Esophagus muscularis mucosa (tissue), 4 donors: ENCODE measurements around the gene NCKAP1. TPM values are rescaled to one million over a fixed set of nuclear protein-coding genes. Genes with fewer than 3 reads are reported as not detected.

Experiments
- DNase-seq: peaks from one replicate; pipeline ENCODE4 v3.0.0-alpha.2; 2017; ENCODE audit errors: extremely low spot score
- H3K27ac ChIP-seq, 4 donors: fragments of 200-600 bp; sonication (generic); replicated peaks in 1 of 4; 1 replicate in 3 of 4; 2 replicates in 1 of 4; pipeline ENCODE4 v1.5.1; 2016 to 2019; ENCODE audit warnings: mild to moderate bottlenecking in 1 of 4
- H3K27me3 ChIP-seq, 4 donors: fragments of 200-600 bp; sonication (generic); one replicate each; pipeline versions ENCODE4 v1.5.1 to v1.6.0; 2016 to 2019
- H3K36me3 ChIP-seq, 4 donors: fragments of 200-600 bp; sonication (generic); one replicate each; pipeline ENCODE4 v1.5.1; 2016 to 2019
- H3K4me1 ChIP-seq, 4 donors: fragments of 200-600 bp; sonication (generic); one replicate each; pipeline ENCODE4 v1.5.1; 2016 to 2019
- H3K4me3 ChIP-seq, 4 donors: fragments of 200-600 bp; sonication (generic); 1 replicate in 2 of 4; 2 replicates in 2 of 4; pipeline ENCODE4 v1.5.1; 2016 to 2019; ENCODE audit warnings: mild to moderate bottlenecking in 4 of 4, moderate library complexity in 1 of 4
- H3K9me3 ChIP-seq, 4 donors: fragments of 200-600 bp; sonication (generic); 1 replicate in 3 of 4; 2 replicates in 1 of 4; pipeline ENCODE4 v1.5.1; 2016 to 2019
- CTCF ChIP-seq, 3 experiments: fragments of 200-600 bp in 2 of 3; fragments of 450-650 bp in 1 of 3; sonication (generic) in 2 of 3; IDR thresholded peaks; one replicate each; pipeline ENCODE4 v1.5.1; 2017 to 2019; ENCODE audit warnings: antibody characterized with exemption in 3 of 3, mild to moderate bottlenecking in 2 of 3, moderate library complexity in 1 of 3
- EP300 ChIP-seq: sonication (generic); formaldehyde crosslinking; IDR thresholded peaks from one replicate; pipeline ENCODE4 v1.6.1; 2017; ENCODE audit warnings: antibody characterized with exemption
- POLR2A ChIP-seq: fragments of 450-650 bp; IDR thresholded peaks from one replicate; pipeline ENCODE4 v1.6.1; 2017; ENCODE audit warnings: antibody characterized with exemption, moderate library complexity, mild to moderate bottlenecking, low read depth
- POLR2AphosphoS5 ChIP-seq, 2 donors: sonication (generic); formaldehyde crosslinking; IDR thresholded peaks; one replicate each; pipeline ENCODE4 v1.6.1; 2017; ENCODE audit warnings: antibody characterized with exemption in 2 of 2
- WGBS: methylation state at CpG from one replicate; pipeline ENCODE4 v1.1.5; 2018; 5-methylcytosine and 5-hydroxymethylcytosine counted together
- intact Hi-C: fragments of 100-400 bp; cut with DNase I; formaldehyde crosslinking; loops from one replicate; pipeline ENCODE4 v1.15.1; 2023
- total RNA-seq, 4 donors: library from RNA; depleted of rRNA; stranded (reverse); fragments of >200 nt; gene quantifications; one replicate each; pipeline versions ENCODE4 v1.1.0 to v1.2.1, GENCODE V29; 2016

NCKAP1 gene
- total RNA-seq, 4 donors from 2014 or later = 210 to 288 (median 249) TPM

DNA sequence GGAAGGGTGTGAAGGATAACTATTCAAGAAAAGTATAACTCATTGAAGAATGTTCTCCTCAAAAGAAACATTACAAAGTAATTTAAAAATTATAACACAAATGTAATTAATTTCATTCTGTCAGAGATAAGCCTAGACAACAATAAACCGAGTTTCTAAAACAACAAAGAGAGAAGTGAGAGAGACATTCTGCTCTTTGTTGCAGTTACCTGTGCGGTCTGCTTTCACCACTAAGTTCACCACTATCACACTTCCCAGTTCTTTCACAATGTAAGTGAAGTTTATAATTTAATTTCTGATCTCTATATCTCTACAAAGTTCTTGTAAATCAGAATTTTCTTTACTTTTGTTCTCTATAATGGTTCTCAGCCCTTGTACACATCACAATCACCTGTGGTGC lies 95.5 kb downstream of the NCKAP1 start:
- H3K36me3 ChIP-seq = peaks cover 0 to 44% (median 29%) of the 10 kb centered on the region in 4 donors
- no peaks in the 10 kb centered on the region for H3K9me3 ChIP-seq
- no peak overlapping the region for H3K27ac ChIP-seq
- intact Hi-C loops = no loop called here
- H3K4me1 ChIP-seq = peaks cover 9 to 16% (median 11%) of the 10 kb centered on the region in 4 donors
- no peak for DNase-seq
- WGBS = 82% methylated on average over 2 of the region's 2 CpGs
- no peak overlapping the region for H3K4me3 ChIP-seq
- H3K27me3 ChIP-seq = no peaks in the 10 kb centered on the region
- TF ChIP-seq EP300 (no peak), POLR2AphosphoS5 (IDR thresholded peaks at IDR 0.05) (no peak), CTCF (IDR thresholded peaks at IDR 0.05) (no peak), POLR2A (no peak)

GRCh38 chr2:182941919-182942318 lies 96.3 kb downstream of the NCKAP1 start:
- H3K27me3 ChIP-seq = no peaks in the 10 kb centered on the region
- TF ChIP-seq POLR2A (no peak), EP300 (no peak), POLR2AphosphoS5 (IDR thresholded peaks at IDR 0.05) (no peak), CTCF (IDR thresholded peaks at IDR 0.05) (no peak)
- H3K4me1 ChIP-seq = peaks cover 4 to 13% (median 8%) of the 10 kb centered on the region in 4 donors
- no peak for DNase-seq
- no peaks in the 10 kb centered on the region for H3K9me3 ChIP-seq
- intact Hi-C loops = no loop called here
- H3K4me3 ChIP-seq = no peak overlapping the region
- no peak overlapping the region for H3K27ac ChIP-seq
- WGBS = 64% methylated on average over 1 of the region's 1 CpG
- H3K36me3 ChIP-seq = peaks cover 0 to 52% (median 29%) of the 10 kb centered on the region in 4 donors

- no peak overlapping the region for H3K4me3 ChIP-seq
- TF ChIP-seq CTCF (IDR thresholded peaks at IDR 0.05) (no peak), POLR2A (no peak), EP300 (no peak), POLR2AphosphoS5 (IDR thresholded peaks at IDR 0.05) (no peak)
- no peak for DNase-seq
- WGBS = 74% methylated on average over 2 of the region's 2 CpGs
- no peaks in the 10 kb centered on the region for H3K9me3 ChIP-seq
- intact Hi-C loops = no loop called here
- peaks cover 0 to 9% (median 2%) of the 10 kb centered on the region in 4 donors for H3K4me1 ChIP-seq
- H3K36me3 ChIP-seq = peaks cover 0 to 58% (median 32%) of the 10 kb centered on the region in 4 donors
- no peak overlapping the region for H3K27ac ChIP-seq
- no peaks in the 10 kb centered on the region for H3K27me3 ChIP-seq
Observed at GRCh38 chr2:182941121-182941722, 97.0 kb downstream of the NCKAP1 start.

- intact Hi-C loops = loop anchor here (10.0 kb wide), 1 partner anchor 47 kb away; no protein-coding TSS in a partner anchor
- Histone ChIP-seq H3K9me3 (no peaks in the 10 kb centered on the region), H3K27ac (no peak overlapping the region), H3K27me3 (no peaks in the 10 kb centered on the region), H3K4me1 (peaks cover 0 to 9% (median 2%) of the 10 kb centered on the region in 4 donors), H3K4me3 (no peak overlapping the region), H3K36me3 (peaks cover 10 to 83% (median 49%) of the 10 kb centered on the region in 4 donors)
- no peak for DNase-seq
- 90% methylated on average over 3 of the region's 3 CpGs for WGBS
- TF ChIP-seq POLR2A (no peak), EP300 (no peak), CTCF (IDR thresholded peaks at IDR 0.05) (no peak), POLR2AphosphoS5 (IDR thresholded peaks at IDR 0.05) (no peak)
Observed at GRCh38 chr2:182937870-182938269, 100.4 kb downstream of the NCKAP1 start.

- Histone ChIP-seq H3K27me3 (no peaks in the 10 kb centered on the region), H3K36me3 (peaks cover 10 to 86% (median 44%) of the 10 kb centered on the region in 4 donors)
- DNase-seq = no peak
Observed at GRCh38 chr2:182933629-182934028, 104.6 kb downstream of the NCKAP1 start.

More at GRCh38 chr2:182933629-182934028, 104.6 kb downstream of the NCKAP1 start:
- WGBS = 97% methylated on average over 3 of the region's 3 CpGs
- H3K9me3 ChIP-seq = no peaks in the 10 kb centered on the region
- intact Hi-C loops = loop anchor here (10.0 kb wide), 1 partner anchor 51 kb away; no protein-coding TSS in a partner anchor
- TF ChIP-seq CTCF (IDR thresholded peaks at IDR 0.05) (no peak), POLR2A (no peak), POLR2AphosphoS5 (IDR thresholded peaks at IDR 0.05) (no peak), EP300 (no peak)
- H3K4me1 ChIP-seq = peaks cover 0 to 10% (median 0%) of the 10 kb centered on the region in 4 donors
- no peak overlapping the region for H3K4me3 ChIP-seq
- no peak overlapping the region for H3K27ac ChIP-seq
